IMR-90 (cell line): ENCODE data around the gene ARMC3. TPM values are rescaled to one million over a fixed set of nuclear protein-coding genes. Genes with fewer than 3 reads are reported as not detected.

Source experiments
- ATAC-seq: fragments of 200-7000 bp; cut with Tn5 transposase; 2 replicates; pipeline ENCODE4 v1.9.1; 2020; ENCODE audit warnings: low read depth, mild to moderate bottlenecking, moderate library complexity
- BruUV-seq: library from RNA; stranded (reverse); fragments of 400-500 nt; replicated peaks from 2 replicates; lab custom pipeline; 2021; lab: Mats Ljungman, UMichigan
- CTCF ChIA-PET: fragments of 300-600 bp; formaldehyde crosslinking; extraction: SDS; loops from one replicate; lab custom pipeline; 2021; ENCODE audit warnings: antibody characterized with exemption; lab: Yijun Ruan, JAX
- POLR2A ChIA-PET: fragments of 300-600 bp; sonication (Branson Sonifier 250); formaldehyde crosslinking; loops from one replicate; lab custom pipeline; 2022; ENCODE audit warnings: antibody characterized with exemption; ENCODE audit not compliant: unreplicated experiment; lab: Charles Lee
- DNase-seq: peaks from one replicate; pipeline ENCODE4 v3.0.0; 2013
- H2AFZ ChIP-seq: replicated peaks from 2 replicates; pipeline ENCODE3; 2013; ENCODE audit warnings: low read length, mild to moderate bottlenecking; ENCODE audit not compliant: poor library complexity
- H2AK5ac ChIP-seq: 2 replicates; pipeline ENCODE4 v1.6.1; 2013; ENCODE audit warnings: low read depth, low read length, inconsistent platforms
- H2AK9ac ChIP-seq: replicated peaks from 2 replicates; pipeline ENCODE3; 2013; ENCODE audit warnings: mild to moderate bottlenecking, low read depth, low read length, moderate library complexity; ENCODE audit not compliant: poor library complexity
- H2BK120ac ChIP-seq: 2 replicates; pipeline ENCODE4 v1.6.1; 2013; ENCODE audit warnings: low read depth, low read length, inconsistent platforms
- H2BK15ac ChIP-seq: 3 replicates; pipeline ENCODE4 v1.6.1; 2013; ENCODE audit warnings: low read depth, low read length, inconsistent platforms
- H2BK20ac ChIP-seq: 2 replicates; pipeline ENCODE4 v1.6.1; 2013; ENCODE audit warnings: low read depth, mild to moderate bottlenecking, inconsistent platforms, low read length, moderate library complexity
- H2BK5ac ChIP-seq: 2 replicates; pipeline ENCODE4 v1.6.1; 2013; ENCODE audit warnings: mild to moderate bottlenecking, low read depth, low read length, inconsistent platforms; ENCODE audit not compliant: poor library complexity, severe bottlenecking
- H3K14ac ChIP-seq: replicated peaks from 2 replicates; pipeline ENCODE4 v1.6.1; 2013; ENCODE audit warnings: low read depth, low read length, inconsistent platforms
- H3K18ac ChIP-seq: 2 replicates; pipeline ENCODE4 v1.6.1; 2013; ENCODE audit warnings: low read depth, low read length, control low read depth
- H3K23ac ChIP-seq: 2 replicates; pipeline ENCODE4 v1.6.1; 2013; ENCODE audit warnings: low read depth, low read length, inconsistent platforms
- H3K27ac ChIP-seq: 2 replicates; pipeline ENCODE4 v1.5.1; 2013; ENCODE audit warnings: mild to moderate bottlenecking, control low read depth, low read length; ENCODE audit not compliant: insufficient read depth
- H3K27me3 ChIP-seq: 2 replicates; pipeline ENCODE4 v1.6.1; 2013; ENCODE audit warnings: low read length; ENCODE audit not compliant: control insufficient read depth, insufficient read depth
- H3K36me3 ChIP-seq: 2 replicates; pipeline ENCODE4 v1.6.1; 2013; ENCODE audit warnings: low read length, mixed read lengths; ENCODE audit not compliant: control insufficient read depth, insufficient read depth
- H3K4ac ChIP-seq: 2 replicates; pipeline ENCODE4 v1.6.1; 2013; ENCODE audit warnings: low read depth, low read length, inconsistent platforms
- H3K4me1 ChIP-seq: 2 replicates; pipeline ENCODE4 v1.6.1; 2013; ENCODE audit warnings: low read length, mixed read lengths; ENCODE audit not compliant: control insufficient read depth, insufficient read depth
- H3K4me2 ChIP-seq: 2 replicates; pipeline ENCODE4 v1.6.1; 2013; ENCODE audit warnings: low read depth, mild to moderate bottlenecking, control low read depth, low read length, moderate library complexity
- H3K4me3 ChIP-seq: 2 replicates; pipeline ENCODE4 v1.5.1; 2013; ENCODE audit warnings: low read depth, mild to moderate bottlenecking, control low read depth, low read length, moderate library complexity; ENCODE audit not compliant: insufficient read depth
- H3K56ac ChIP-seq: 2 replicates; pipeline ENCODE4 v1.6.1; 2013; ENCODE audit warnings: low read length, inconsistent platforms; ENCODE audit not compliant: insufficient read depth; ENCODE audit errors: extremely low read depth
- H3K79me1 ChIP-seq, 2 experiments: 2 replicates each; pipeline ENCODE4 v1.6.1; 2013; ENCODE audit warnings: low read length in 2 of 2, inconsistent platforms in 1 of 2, low read depth in 1 of 2
- H3K9ac ChIP-seq: 2 replicates; pipeline ENCODE4 v1.6.1; 2013; ENCODE audit warnings: low read depth, low read length, control low read depth
- H3K9me1 ChIP-seq: 2 replicates; pipeline ENCODE4 v1.6.1; 2013; ENCODE audit warnings: low read length, inconsistent platforms; ENCODE audit not compliant: insufficient read depth
- H3K9me3 ChIP-seq: 2 replicates; pipeline ENCODE4 v1.6.1; 2013; ENCODE audit warnings: low read length; ENCODE audit not compliant: control insufficient read depth, insufficient read depth
- H4K20me1 ChIP-seq: 2 replicates; pipeline ENCODE4 v1.6.1; 2013; ENCODE audit warnings: low read length, inconsistent platforms; ENCODE audit not compliant: insufficient read depth
- H4K5ac ChIP-seq: 2 replicates; pipeline ENCODE4 v1.6.1; 2013; ENCODE audit warnings: mild to moderate bottlenecking, low read depth, low read length, control low read depth
- H4K8ac ChIP-seq, 2 experiments: 2 replicates each; pipeline ENCODE4 v1.6.1; 2013; ENCODE audit warnings: low read depth in 2 of 2, low read length in 2 of 2, control low read depth in 1 of 2, inconsistent platforms in 1 of 2
- H4K91ac ChIP-seq: 2 replicates; pipeline ENCODE4 v1.6.1; 2013; ENCODE audit warnings: low read depth, low read length, inconsistent platforms; ENCODE audit not compliant: insufficient read depth
- CEBPB ChIP-seq: IDR thresholded peaks from 2 replicates; pipeline ENCODE4 v1.6.1; 2012; ENCODE audit warnings: low read depth, low read length, improper control_type of control experiment
- NFE2L2 ChIP-seq: fragments of 150-350 bp; IDR thresholded peaks from 2 replicates; pipeline ENCODE4 v1.6.1; 2016; ENCODE audit warnings: low read depth, mild to moderate bottlenecking, low read length
- RFX5 ChIP-seq: IDR thresholded peaks from 2 replicates; pipeline ENCODE4 v1.8.0; 2012; ENCODE audit warnings: low read depth, mild to moderate bottlenecking, low read length, moderate library complexity
- SMC3 ChIP-seq: fragments of 150-350 bp; IDR thresholded peaks from 2 replicates; pipeline ENCODE4 v1.6.1; 2016; ENCODE audit warnings: low read depth, mild to moderate bottlenecking, antibody characterized with exemption, low read length, moderate library complexity
- WGBS, 2 experiments: methylation state at CpG; one replicate each; pipeline versions ENCODE4 v1.1.5 to v1.1.7; 2013; ENCODE audit warnings: missing lambda C conversion rate in 2 of 2; ENCODE audit not compliant: insufficient read length in 1 of 2; ENCODE audit errors: extremely low coverage in 2 of 2; 5-methylcytosine and 5-hydroxymethylcytosine counted together
- dilution Hi-C: fragments of 300-500 bp; cut with HindIII; formaldehyde crosslinking; loops from one replicate; pipeline ENCODE4 v1.14.3; 2018; ENCODE audit warnings: low sequenced_read_pairs; ENCODE audit not compliant: unreplicated experiment
- in situ Hi-C: fragments of 300-500 bp; cut with MboI; formaldehyde crosslinking; loops from 3 replicates; pipeline ENCODE4 v1.14.3; 2019; ENCODE audit warnings: low sequenced_read_pairs, inconsistent platforms, mixed read lengths
- intact Hi-C: fragments of 100-400 bp; cut with micrococcal nuclease; formaldehyde crosslinking; loops from 2 replicates; pipeline ENCODE4 v1.10.0; 2022
- polyA plus RNA-seq, 3 experiments: library from polyadenylated mRNA; depleted of rRNA; stranded (reverse); fragments of >200 nt; gene quantifications; 2 replicates each; pipeline ENCODE4 v1.2.3, GENCODE V29; 2012; ENCODE audit warnings: low replicate concordance in 1 of 3
- total RNA-seq: library from RNA; depleted of rRNA; stranded (reverse); fragments of >200 nt; gene quantifications from 2 replicates; pipeline ENCODE4 v1.2.3, GENCODE V29; 2012

The ARMC3 gene
- total and polyA plus RNA-seq, 2 of the 4 experiments (the other 2 are of a cell fraction) = not detected

DNA sequence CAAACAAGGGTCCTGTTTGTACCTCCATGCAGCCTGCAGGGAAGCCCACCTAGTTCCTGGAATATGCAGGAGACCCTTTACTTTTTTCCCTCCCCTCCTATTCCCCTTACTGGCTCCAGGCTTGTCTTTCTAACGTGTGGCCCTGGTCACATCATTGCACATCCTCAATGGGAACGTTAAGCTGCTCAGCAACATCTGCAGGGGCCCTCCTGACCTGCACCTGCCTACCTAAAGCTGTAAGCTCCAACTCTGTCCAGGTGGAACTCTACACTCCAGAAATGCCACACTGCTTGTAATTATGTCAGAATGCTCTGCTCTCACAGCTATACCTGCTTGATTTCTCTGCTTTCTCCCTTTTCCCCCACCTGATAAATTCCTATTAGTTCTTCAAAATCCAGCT is 72.1 kb downstream of the ARMC3 start:
- H3K56ac ChIP-seq = no peak overlapping the region
- H3K4me3 ChIP-seq = no peak overlapping the region
- H3K79me1 ChIP-seq = no peaks in the 10 kb centered on the region
- ATAC-seq (no peak), DNase-seq (no peak)
- H3K27me3 ChIP-seq = peaks cover 7% of the 10 kb centered on the region
- H3K36me3 ChIP-seq = no peaks in the 10 kb centered on the region
- no peaks in the 10 kb centered on the region for H3K9me3 ChIP-seq
- no peak overlapping the region for H2AK9ac ChIP-seq
- H3K18ac ChIP-seq = no peak overlapping the region
- no peak overlapping the region for H4K5ac ChIP-seq
- CTCF ChIA-PET = no interaction called here
- H4K91ac ChIP-seq = no peak overlapping the region
- WGBS, 2 experiments = 48% methylated on average over 2 of the region's 2 CpGs; no CpG with 5 or more reads in 1 of the 2 experiments
- H3K4me2 ChIP-seq = no peak overlapping the region
- in situ Hi-C loops = loop anchor here (25.0 kb wide), 1 partner anchor 1513 kb away; no protein-coding TSS in a partner anchor
- H2BK20ac ChIP-seq = no peak overlapping the region
- no TSS peak for BruUV-seq
- dilution Hi-C loops = no loop called here
- H3K4ac ChIP-seq = no peak overlapping the region
- no peak overlapping the region for H2AK5ac ChIP-seq
- intact Hi-C loops = no loop called here
- POLR2A ChIA-PET = no interaction called here
- no peak overlapping the region for H2BK15ac ChIP-seq
- H3K23ac ChIP-seq = no peak overlapping the region
- H3K9ac ChIP-seq = no peak overlapping the region
- no peak overlapping the region for H2BK120ac ChIP-seq
- no peak for TF ChIP-seq RFX5
- TF ChIP-seq SMC3 = no peak
- no peak for TF ChIP-seq NFE2L2
- no peak for TF ChIP-seq CEBPB
- H4K20me1 ChIP-seq = no peaks in the 10 kb centered on the region; the same call in 1 of the 2 replicates
- no peak overlapping the region for H2AFZ ChIP-seq
- no peaks in the 10 kb centered on the region for H3K4me1 ChIP-seq
- no peak overlapping the region for H3K14ac ChIP-seq
- no peak overlapping the region for H3K27ac ChIP-seq
- no peaks in the 10 kb centered on the region for H3K9me1 ChIP-seq
- no peak overlapping the region for H4K8ac ChIP-seq
- no peak overlapping the region for H2BK5ac ChIP-seq
